Right renal pelvis (tissue), 4 donors: ENCODE measurements around the gene TIGD1. TPM values are rescaled to one million over a fixed set of nuclear protein-coding genes. Genes with fewer than 3 reads are reported as not detected.
"Not testable (repeated sequence)": the region's sequence is repeated elsewhere in the genome, so short reads cannot be mapped to it uniquely, and the experiment has no call there.

Experiments used
- DNase-seq, 4 donors: peaks; one replicate each; pipeline ENCODE4 v3.0.0-alpha.2; 2013; ENCODE audit warnings: low read depth in 4 of 4, low spot score in 3 of 4, missing footprints in 1 of 4
- polyA plus RNA-seq, 4 donors: library from polyadenylated mRNA; unstranded; fragments of 120-200 nt; gene quantifications; one replicate each; pipeline ENCODE4 v1.2.1, GENCODE V29; 2013; ENCODE audit not compliant: insufficient read length in 4 of 4

TIGD1 gene
- polyA plus RNA-seq, 4 donors = 10.9 to 14.4 (median 13.8) TPM

DNA sequence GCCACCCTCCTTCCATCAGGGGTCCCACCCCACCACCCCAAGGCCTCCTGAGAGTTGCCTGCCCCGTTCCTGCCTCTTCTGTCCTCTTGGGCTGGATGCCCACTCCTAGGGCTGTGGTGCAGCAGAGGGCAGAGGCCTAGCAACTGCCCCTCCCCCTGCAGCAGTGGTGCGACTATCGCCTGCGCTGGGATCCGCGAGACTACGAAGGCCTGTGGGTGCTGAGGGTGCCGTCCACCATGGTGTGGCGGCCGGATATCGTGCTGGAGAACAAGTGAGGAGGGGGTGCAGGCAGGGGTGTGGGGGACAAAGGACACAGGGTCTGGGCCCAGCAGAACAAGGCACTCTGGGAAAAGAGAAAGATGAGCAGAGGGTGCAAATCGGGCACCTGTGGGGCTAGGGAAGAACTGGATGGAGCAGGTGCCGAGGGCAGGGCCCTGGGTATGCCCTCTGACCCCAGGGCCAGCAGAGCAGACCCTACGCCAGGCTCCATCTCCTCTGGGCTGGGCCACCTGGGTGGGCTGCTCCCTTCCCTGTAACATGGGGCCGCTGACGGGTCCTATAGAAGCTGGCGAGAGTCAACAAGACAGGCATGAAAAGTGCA, 9.8 kb downstream of the TIGD1 start:
- DNase-seq = no peak

DNA sequence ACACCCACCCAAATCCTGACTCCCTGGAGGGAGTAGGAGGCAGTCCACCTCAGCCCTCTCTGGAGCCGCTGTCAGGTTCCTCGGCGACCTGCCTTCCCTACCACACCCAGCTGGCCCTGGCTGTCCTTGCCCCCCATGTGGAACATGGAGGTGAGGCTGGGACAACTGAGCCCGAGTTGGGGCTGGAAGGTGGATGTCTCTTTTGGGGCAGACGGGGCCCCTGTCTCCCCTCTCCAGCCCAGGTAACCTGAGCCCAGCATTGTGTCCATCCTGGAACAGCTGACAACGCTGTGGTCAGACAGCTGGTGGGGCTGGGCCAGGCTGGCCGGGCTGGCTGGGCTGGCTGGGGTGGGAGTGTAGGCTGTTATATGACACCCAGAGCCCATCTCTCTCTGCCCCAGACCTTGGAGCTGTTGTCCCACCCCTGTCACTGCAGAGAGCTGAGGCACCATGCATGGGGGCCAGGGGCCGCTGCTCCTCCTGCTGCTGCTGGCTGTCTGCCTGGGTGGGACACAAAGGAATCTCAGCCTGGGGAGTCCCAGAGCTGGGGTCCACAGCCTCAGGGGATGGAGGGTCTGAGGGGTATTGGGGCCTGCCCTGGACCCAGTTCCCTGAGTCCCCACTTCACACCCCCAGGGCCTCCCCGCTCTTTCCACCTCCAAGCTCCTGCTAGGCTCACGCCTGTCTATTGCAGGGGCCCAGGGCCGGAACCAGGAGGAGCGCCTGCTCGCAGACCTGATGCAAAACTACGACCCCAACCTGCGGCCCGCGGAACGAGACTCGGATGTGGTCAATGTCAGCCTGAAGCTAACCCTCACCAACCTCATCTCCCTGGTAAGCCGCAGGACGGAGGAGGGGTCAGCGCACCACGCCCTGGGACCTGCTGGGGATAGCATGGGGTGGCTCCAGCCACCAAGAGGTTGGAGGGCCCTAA, 10.8 kb downstream of the TIGD1 start, which contains the start of gene CHRNG:
Gene CHRNG (plus strand): TSS at position 395 of the 934 bp plus-strand sequence. CDS start 56 bp downstream, at position 451.
- DNase-seq = no peak

DNA sequence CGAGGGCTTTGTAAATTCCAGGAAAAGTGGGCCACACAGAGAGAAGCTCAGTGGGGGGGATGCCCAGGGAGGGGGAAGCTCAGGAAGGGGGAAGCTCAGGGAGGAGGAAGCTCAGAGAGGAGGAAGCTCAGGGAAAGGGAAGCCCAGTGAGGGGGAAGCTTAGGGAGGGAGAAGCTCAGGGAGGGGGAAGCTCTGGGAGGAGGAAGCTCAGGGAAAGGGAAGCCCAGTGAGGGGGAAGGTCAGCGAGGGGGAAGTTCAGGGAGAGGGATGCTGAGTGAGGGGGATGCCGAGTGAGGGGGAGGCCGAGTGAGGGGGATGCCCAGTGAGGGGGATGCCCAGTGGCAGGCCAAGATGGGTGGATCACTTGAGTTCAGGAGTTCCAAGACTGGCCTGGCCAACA, 11.7 kb downstream of the TIGD1 start:
- no peak for DNase-seq

DNA sequence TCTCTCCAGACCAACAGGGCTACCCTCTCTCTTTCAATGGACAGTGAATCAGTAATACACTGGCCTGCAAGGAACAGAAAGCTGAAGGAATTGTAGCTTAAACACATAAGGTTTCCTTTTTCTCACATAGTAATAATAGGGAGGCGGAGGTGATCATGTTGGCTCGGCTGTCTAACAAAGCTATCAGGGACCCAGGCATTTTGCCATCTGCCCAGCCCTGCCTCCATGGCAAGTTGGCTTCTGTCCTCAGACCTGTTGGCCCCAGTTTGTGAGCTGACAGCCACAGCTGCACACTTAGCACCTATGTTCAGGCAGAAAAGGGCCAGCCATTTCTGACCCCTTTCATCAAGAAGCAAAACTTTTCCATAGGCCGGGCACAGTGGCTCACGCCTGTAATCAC, 12.9 kb downstream of the TIGD1 start:
- DNase-seq = no peak

DNA sequence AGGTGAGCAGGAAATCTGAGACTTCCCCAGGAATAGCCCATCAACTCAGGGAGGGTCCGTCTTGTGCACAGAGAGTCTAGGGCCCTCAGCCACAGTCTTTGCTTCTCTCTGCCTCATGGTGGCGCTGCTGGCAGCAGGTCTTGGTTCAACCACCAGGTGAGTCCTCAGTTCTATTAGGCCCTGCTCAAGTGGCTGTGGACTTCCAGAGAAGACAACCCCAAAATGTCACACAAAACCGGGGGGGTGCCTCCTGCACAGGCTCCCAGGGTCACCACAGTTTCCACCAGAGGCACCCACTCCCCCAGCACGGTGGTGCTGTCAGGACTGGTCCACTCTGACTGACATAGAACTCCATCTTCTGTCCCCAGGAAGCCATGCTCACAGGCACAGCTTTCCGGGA, 13.3 kb downstream of the TIGD1 start:
- DNase-seq = no peak

DNA sequence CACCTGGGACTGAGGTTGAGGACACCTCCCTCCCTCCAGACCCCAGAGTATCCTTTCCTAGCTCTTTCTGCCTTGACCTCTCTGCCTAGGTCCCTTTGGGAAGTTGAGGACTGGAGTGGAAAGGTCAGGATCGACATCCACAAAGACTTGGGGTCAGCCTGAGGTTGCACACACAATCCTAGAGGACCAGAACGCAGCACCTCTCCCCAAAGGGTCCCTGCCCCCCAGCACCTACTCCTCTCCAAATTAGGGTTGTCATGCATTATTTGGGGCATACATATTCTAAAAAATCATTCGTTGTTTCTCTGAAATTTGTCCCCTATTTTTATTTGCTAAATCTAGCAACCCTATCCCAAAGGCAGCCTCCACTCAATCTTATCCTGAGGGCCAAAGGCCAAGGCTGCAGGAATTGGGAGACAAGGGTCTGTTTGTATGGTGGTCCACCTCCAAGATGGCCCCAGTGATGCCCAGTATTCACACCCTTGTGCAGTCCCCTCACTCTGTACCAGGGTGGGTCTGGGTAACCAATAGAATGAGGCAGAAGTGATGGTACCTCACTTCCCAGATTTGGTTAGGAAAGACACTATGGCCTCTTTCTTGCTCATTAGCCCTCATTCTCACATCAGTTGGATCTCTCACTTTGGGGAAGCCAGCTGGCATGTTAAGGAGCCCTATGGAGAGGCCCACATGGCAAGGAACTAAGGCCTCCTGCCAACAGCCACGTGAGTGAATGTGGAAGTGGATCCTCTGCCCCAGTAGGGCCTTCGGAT, 14.4 kb downstream of the TIGD1 start:
- DNase-seq = no peak

DNA sequence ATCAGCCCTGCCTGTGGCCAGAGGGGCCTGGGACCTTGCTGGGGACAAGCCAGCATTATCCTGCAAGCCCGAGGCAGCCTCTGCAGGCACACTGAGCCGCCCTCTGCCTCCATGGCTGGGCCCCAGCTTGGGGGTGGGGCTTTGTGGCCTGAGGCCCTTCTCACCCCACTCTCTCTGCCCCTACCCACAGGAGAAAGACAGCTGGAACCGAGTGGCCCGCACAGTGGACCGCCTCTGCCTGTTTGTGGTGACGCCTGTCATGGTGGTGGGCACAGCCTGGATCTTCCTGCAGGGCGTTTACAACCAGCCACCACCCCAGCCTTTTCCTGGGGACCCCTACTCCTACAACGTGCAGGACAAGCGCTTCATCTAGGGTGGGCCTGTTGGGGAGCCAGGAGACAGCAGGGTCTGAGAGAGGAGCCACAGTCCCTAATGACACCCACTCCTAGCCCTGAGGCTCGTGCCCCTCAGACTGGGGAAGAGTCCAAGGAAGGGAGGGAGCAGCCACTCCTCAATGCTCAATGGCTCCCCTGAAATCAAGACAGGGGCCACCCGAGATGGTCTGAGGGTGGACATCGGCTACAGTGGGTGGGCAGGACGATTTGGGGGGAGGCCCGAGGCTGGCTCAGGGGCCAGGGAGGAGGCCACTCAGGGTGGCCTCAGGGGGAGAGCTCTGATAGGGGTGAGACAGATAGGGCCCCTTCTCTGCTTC, 15.3 kb downstream of the TIGD1 start:
- DNase-seq = no peak

DNA sequence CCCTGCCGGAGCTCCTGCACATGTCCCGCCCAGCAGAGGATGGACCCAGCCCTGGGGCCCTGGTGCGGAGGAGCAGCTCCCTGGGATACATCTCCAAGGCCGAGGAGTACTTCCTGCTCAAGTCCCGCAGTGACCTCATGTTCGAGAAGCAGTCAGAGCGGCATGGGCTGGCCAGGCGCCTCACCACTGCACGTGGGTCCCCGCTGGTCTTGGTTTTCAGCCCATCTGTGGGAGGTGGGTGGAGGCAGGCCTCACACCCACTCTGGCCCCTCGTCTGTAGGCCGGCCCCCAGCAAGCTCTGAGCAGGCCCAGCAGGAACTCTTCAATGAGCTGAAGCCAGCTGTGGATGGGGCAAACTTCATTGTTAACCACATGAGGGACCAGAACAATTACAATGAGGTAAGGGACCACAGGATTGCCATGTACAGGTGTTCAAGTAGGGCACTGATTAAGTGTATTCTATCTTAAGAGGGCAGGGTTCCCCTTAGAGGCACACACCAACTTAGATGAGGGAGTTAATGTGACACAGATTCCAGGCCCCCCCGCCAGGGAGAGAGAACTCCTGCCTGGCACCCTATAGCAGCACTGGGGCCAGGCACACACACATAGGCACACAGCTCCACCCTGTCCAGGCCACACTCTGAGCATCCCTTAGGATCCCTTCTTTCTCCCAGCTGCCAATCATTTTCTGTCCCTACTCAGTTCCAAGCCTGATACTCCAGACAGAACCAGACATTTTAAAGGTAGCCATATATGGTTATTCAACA, 16.2 kb downstream of the TIGD1 start:
- DNase-seq = no peak

DNA sequence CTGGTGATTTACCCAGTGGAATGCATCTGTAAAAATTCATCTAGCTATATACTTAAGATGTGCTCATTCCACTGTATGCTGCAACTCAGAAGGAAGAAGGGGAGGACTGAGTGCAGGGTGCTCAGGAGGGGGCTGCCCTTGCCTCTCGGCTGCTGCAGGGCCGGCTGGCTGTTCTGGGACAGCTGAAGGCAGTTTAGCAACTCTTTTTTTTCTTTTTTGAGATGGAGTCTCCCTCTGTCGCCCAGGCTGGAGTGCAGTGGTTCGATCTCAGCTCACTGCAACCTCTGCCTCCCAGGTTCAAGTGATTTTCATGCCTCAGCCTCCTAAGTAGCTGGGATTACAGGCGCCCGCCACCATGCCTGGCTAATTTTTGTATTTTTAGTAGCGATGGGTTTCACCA, 17.5 kb downstream of the TIGD1 start:
- not testable (repeated sequence) for DNase-seq

DNA sequence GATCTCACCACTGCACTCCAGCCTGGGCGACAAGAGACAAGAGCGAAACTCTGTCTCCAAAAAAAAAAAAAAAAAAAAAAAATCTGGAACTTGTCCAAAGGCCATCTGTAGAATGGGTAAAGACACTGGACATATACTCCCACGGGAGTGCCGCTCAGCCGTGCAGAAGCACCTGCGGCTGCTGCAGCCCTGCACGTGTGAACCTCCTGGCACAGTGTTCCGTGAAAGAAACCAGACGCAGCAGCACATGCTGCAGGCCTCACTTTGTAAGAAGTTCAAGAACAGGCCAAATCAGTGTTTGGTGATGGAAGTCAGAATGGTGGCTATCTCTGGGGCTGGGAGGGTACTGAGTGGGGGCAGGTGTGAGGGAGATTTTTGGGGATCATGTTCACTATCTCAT, 17.9 kb downstream of the TIGD1 start:
- no peak for DNase-seq

DNA sequence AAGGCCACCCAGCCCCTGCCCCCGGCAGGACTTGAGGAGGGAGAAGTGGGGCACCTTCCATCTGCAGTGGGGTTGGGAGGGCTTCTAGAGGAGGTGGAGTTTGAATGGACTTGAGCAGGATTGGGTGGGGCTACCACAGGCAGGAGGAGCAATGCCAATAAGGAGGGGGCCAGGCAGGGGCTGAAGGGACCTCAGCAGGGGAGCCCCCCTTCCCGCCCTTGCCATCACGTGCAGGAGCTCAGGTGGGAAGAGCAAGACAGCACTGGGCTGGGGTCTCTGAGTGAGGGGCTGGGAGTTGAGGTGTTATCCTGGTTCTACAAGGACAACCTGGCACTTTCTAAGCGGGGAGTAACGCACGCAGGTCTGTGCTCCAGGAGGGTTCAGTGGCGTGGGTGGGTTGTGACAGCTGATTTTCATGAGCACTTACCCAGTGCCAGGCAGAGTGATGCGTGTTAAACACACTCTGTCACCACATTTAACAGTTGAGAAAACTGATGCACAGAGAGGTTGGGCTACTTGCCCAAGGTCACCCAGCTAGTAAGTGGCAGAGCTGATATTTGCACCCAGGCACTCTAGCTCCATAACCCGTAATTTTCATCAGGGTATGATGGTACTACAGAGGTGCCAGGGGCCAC, 19.6 kb downstream of the TIGD1 start:
- no peak for DNase-seq

DNA sequence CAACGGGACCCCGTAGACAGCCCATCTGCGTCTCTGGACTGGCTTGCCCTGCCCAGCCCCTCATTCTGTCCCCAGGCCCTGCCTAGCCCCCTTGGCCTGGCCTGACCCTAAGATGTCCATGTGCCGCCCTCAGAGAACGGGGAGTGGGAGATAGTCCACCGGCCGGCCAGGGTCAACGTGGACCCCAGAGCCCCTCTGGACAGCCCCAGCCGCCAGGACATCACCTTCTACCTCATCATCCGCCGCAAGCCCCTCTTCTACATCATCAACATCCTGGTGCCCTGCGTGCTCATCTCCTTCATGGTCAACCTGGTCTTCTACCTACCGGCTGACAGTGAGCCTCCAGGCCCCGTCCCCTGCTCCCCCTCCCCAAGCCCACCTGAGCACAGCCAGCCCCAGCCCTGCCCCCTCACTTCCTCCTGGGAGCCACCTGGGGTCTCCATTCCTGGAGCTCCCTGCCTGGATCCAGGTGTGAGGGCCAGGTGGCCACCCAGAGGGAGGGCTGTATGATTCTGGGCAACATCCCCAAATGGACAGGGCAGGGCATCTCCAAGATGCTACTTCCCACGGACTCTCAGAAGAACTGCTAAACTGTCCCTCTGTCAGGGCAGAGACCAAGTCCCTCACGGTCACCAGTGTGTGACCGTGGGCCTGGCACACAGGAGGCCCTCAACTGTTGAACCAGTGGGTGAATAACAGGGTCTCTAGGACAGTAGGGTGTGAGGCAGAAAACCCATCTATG, 20.4 kb downstream of the TIGD1 start:
- no peak for DNase-seq

DNA sequence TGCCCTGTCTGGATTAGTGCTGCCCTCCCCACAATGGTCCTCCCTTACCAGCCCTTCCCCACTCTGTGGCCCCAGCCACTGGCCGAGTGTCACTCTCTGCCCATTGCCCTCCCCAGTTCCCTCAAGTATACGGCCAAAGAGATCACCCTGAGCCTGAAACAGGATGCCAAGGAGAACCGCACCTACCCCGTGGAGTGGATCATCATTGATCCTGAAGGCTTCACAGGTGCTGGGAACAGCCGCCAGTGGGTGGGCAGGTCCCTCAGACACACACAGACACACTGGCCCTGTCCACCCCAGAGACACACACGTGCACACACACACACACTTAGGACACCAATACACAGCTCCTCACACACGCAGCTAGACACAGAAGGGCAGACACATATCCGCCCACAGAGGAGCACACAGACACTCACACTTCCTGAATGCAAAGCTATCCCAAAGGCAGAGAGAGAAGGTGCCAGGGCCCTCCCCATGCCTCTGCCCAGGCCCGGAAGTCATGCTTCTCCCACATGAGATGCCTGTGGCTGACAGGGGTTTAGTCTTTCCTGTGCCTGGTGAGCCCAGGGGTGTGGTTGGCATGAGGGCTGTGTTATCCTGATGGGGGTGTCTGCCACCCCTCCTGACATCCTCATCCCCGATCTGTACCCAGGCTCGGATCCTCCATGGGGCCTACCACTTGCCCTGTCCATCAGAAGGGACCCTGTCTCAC, 21.5 kb downstream of the TIGD1 start:
- DNase-seq = no peak

DNA sequence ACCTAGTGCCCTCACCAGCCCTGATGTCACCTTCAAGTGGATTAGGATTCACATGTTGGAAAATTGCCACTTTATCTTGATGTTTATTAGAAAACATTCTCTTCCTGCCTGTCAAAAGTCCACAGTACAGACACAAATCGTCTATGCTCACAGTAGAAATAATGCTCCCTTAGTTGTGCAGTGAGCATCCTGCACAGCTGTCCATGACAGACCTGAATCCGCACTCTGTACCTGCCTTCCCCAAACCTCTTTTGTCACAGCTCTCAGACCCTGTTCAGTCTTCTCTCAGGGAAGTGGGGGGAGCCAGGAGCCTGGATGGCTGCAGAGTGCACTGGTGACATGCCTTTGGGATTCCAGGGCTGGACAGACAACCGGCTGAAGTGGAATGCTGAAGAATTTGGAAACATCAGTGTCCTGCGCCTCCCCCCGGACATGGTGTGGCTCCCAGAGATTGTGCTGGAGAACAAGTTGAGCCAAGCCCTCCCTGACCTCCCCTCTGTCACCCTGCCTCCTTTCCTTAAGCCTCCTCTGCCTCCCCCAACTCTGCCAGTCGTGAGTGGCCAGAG, 22.4 kb downstream of the TIGD1 start:
- DNase-seq = no peak

DNA sequence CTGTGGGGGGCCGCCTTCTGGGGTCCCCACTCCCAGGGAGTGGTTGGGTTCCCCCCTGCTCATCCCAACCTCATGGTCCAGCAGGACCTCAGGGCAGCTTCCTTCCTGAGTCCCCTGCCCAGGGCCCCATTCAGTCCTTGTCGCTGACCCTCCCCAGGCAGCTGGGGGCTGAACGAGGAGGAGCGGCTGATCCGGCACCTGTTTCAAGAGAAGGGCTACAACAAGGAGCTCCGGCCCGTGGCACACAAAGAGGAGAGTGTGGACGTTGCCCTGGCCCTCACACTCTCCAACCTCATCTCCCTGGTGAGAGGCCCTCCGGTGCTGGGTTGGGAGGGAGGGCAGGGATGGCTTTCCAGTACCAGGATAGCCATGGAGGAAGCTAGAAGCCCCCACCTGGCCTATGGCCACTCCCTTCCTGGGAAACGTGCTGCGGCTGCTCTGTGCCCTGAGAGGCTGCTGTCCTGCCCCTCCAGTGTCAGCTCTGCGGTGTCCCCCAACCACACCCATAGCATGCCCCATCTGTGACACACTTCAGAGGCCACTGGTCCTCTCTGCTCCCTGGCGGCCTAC, 23.9 kb downstream of the TIGD1 start:
- no peak for DNase-seq

DNA sequence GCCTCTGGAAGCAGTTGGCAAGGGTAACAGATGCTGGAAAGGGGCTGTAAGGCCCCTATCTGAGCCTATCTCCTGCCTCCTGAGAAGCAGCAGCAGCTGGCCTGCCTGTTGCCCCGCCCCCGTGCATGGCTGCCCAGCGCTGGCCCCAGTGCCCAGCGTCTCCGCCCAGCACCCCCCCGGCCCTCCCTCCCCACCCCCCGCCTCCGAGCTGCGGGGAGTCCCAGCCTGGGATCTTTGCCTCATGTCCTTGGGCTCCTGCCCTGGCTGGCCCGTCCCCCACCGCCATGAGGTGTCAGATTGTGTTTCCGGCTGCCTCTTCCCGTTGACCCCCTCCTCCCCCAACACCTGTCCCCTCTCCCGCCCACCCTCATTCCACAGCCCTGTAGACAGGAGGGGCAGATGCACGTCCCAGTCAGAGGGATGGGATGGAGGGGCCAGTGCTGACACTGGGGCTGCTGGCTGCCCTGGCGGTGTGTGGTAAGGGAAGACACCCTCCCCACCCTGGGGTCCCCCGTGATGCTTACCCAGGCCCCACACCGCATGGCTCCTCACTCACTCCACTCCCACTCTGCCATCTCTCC, 24.5 kb downstream of the TIGD1 start, which contains the start of gene CHRND:
Gene CHRND (plus strand): TSS at position 370 of the 581 bp plus-strand sequence. CDS start 56 bp downstream, at position 426.
- DNase-seq = no peak

DNA sequence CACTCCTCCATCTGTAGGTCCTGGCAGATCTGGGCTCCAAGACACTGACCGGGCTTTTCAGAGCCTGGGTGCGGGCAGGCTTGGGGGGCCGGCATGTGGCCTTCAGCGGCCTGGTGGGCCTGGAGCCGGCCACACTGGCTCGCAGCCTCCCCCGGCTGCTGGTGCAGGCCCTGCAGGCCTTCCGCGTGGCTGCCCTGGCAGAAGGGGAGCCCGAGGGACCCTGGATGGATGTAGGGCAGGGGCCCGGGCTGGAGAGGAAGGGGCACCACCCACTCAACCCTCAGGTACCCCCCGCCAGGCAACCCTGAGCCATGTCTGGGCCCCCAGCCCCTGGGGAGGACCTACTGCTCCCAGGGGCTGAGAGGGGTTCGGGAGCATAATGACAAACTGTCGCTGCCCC, 25.2 kb downstream of the TIGD1 start:
- DNase-seq = no peak
